Smooth muscle cell (in vitro differentiated cells): Measurements from ENCODE around the gene RARB. TPM values are rescaled to one million over a fixed set of nuclear protein-coding genes. Genes with fewer than 3 reads are reported as not detected.
A peak's percentile ranks its signal among the peaks of the same experiment; 100 is the strongest.

Experiments
- DNase-seq: peaks from one replicate; lab custom pipeline; 2025; ENCODE audit not compliant: unreplicated experiment; lab: John Stamatoyannopoulos, UW
- H2AFZ ChIP-seq: fragments of 200-600 bp; sonication (generic); 2 replicates; pipeline ENCODE4 v1.6.0; 2016; ENCODE audit warnings: antibody characterized with exemption, low read depth, mild to moderate bottlenecking
- H3F3A ChIP-seq: fragments of 200-600 bp; sonication (generic); 2 replicates; pipeline ENCODE4 v1.6.0; 2017; ENCODE audit warnings: antibody characterized with exemption, low read depth
- H3K27ac ChIP-seq: fragments of 200-600 bp; sonication (generic); 2 replicates; pipeline ENCODE4 v1.5.1; 2016; ENCODE audit warnings: low read depth, mild to moderate bottlenecking
- H3K27me3 ChIP-seq: fragments of 200-600 bp; sonication (generic); 2 replicates; pipeline ENCODE4 v1.6.1; 2016; ENCODE audit warnings: low read depth, mild to moderate bottlenecking
- H3K36me3 ChIP-seq: fragments of 200-600 bp; sonication (generic); 2 replicates; pipeline ENCODE4 v1.5.1; 2016; ENCODE audit warnings: low read depth
- H3K4me1 ChIP-seq: fragments of 200-600 bp; sonication (generic); 2 replicates; pipeline ENCODE4 v1.5.1; 2016; ENCODE audit warnings: low read depth
- H3K4me2 ChIP-seq: fragments of 200-600 bp; sonication (generic); 2 replicates; pipeline ENCODE4 v1.6.0; 2016; ENCODE audit warnings: mild to moderate bottlenecking
- H3K4me3 ChIP-seq: fragments of 200-600 bp; sonication (generic); 2 replicates; pipeline ENCODE4 v1.5.1; 2016; ENCODE audit warnings: mild to moderate bottlenecking
- H3K79me2 ChIP-seq: fragments of 200-600 bp; sonication (generic); 2 replicates; pipeline ENCODE4 v1.6.0; 2016; ENCODE audit warnings: low read depth, mild to moderate bottlenecking
- H3K9ac ChIP-seq: fragments of 200-600 bp; sonication (generic); 2 replicates; pipeline ENCODE4 v1.6.0; 2016; ENCODE audit warnings: low read depth
- H3K9me3 ChIP-seq: fragments of 200-600 bp; sonication (generic); replicated peaks from 2 replicates; pipeline ENCODE4 v1.5.1; 2016; ENCODE audit warnings: low read depth
- H4K20me1 ChIP-seq: fragments of 200-600 bp; sonication (generic); 2 replicates; pipeline ENCODE4 v1.6.0; 2016; ENCODE audit warnings: low read depth
- WGBS: methylation state at CpG from one replicate; pipeline ENCODE4 v1.1.7; 2016; ENCODE audit warnings: low lambda C conversion rate; 5-methylcytosine and 5-hydroxymethylcytosine counted together
- polyA plus RNA-seq: library from polyadenylated mRNA; unstranded; fragments of >200 nt; fragmentation: Nextera tagmentation; extraction: Ambion mirVana; gene quantifications from 2 replicates; pipeline ENCODE4 v1.2.1, GENCODE V29; 2016
- total RNA-seq: library from RNA; depleted of rRNA; stranded (reverse); fragments of >200 nt; gene quantifications from 2 replicates; pipeline ENCODE4 v1.2.3, GENCODE V29; 2014
- TF ChIP-seq, protein P1 (sequence below): fragments of 200-600 bp; sonication (generic); IDR thresholded peaks from 2 replicates; pipeline ENCODE4 v1.5.1; 2017; ENCODE audit warnings: borderline replicate concordance, mild to moderate bottlenecking, antibody characterized with exemption; ENCODE audit not compliant: insufficient read depth, poor library complexity, severe bottlenecking

Gene RARB
- total and polyA plus RNA-seq, 2 experiments from 2014 or later = 88.1 to 106 TPM

DNA sequence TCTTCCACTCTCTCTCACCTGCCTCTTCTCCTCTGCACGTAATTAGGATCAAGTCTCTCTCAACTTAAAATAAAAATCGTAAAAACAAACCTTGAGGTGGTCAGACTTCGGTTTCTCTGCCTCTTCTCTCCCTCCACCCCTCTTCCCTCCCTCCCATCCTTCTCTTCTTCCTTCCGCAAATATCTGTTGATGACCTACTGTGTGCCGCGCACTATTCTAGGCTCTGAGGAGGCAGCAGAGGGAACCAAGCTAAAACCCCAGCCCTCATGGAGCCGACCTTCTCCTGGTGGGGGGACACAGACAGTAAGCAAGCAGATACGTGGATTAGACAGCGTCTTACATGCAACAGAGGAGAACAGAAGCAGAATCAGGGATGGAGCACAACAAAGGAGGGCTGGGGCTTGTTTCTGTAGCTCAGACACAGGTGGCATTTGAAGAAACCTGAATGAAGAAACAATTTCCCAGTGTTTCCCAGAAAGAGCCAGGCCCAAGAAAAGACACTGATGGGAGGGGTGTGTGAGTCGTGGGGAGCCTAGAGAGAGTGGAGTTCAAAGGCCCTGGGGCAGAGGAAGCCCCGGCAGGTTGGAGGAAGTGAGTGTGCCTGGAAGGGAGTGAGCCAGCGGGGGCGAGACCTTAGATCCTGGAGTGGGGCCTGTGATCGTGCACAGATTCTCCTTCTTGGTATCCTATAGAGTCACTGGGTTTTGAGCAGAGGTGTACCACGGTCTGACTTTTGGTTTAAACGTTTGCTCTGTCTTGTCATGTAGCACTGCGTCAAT is 156.1 kb downstream of the RARB start:
- Histone ChIP-seq H3K27me3 (no peaks in the 10 kb centered on the region), H3K79me2 (peaks cover 11% of the 10 kb centered on the region), H3K27ac (peak overlapping the region; percentile 99), H3K9ac (no peak overlapping the region), H3K4me3 (no peak overlapping the region), H3K36me3 (no peaks in the 10 kb centered on the region), H3K4me2 (no peak overlapping the region), H4K20me1 (no peaks in the 10 kb centered on the region), H3F3A (peaks cover 38% of the 10 kb centered on the region), H3K4me1 (peaks cover 8% of the 10 kb centered on the region), H3K9me3 (no peaks in the 10 kb centered on the region), H2AFZ (no peak overlapping the region)
- TF ChIP-seq, protein P1, sequence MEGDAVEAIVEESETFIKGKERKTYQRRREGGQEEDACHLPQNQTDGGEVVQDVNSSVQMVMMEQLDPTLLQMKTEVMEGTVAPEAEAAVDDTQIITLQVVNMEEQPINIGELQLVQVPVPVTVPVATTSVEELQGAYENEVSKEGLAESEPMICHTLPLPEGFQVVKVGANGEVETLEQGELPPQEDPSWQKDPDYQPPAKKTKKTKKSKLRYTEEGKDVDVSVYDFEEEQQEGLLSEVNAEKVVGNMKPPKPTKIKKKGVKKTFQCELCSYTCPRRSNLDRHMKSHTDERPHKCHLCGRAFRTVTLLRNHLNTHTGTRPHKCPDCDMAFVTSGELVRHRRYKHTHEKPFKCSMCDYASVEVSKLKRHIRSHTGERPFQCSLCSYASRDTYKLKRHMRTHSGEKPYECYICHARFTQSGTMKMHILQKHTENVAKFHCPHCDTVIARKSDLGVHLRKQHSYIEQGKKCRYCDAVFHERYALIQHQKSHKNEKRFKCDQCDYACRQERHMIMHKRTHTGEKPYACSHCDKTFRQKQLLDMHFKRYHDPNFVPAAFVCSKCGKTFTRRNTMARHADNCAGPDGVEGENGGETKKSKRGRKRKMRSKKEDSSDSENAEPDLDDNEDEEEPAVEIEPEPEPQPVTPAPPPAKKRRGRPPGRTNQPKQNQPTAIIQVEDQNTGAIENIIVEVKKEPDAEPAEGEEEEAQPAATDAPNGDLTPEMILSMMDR = no peak
- 91% methylated on average over 17 of the region's 17 CpGs for WGBS
- DNase-seq = no peak

DNA sequence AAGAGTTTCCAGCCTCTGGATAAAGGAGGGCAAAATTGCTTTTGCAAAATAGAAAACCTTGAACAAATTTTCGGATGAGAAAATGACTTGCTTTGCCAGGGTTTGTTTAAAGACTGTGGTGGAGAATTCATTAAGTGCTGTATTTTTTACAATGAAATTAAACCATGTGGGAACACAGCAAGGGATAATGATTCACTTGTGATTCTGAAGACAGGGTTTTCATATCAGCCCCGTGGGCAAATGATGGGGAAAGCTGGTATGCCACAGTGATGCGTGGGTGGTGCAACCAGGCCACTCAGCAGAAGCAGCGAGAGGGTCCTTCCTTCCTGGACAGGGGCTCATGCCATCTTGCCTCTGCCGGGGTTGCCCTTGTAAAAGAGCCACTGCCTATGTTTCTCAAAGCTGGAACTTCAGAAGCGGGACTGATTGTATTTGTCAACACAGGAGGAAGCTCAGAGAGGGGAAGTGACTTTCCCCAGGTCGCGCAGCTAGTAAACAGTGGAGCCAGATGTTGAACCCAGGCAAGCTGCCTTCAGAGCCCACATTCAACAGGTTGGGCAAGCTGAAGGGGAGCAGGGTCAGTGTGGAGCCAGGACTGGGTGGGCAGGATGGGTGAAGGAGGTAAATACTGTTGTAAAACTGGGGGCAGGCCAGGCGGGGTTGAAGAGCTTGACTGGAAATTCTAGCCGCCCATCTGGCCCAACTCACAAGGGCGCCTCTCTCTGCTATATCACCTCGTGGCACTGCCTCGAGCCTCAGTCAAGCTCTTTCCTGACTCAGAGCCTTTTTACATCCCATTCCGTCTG is 157.5 kb downstream of the RARB start:
- DNase-seq = no peak
- TF ChIP-seq, protein P1 = no peak
- Histone ChIP-seq H3K9ac (no peak overlapping the region), H3K4me3 (no peak overlapping the region), H3K27ac (peak overlapping the region; percentile 58), H3K27me3 (no peaks in the 10 kb centered on the region), H3K79me2 (peaks cover 6% of the 10 kb centered on the region), H3K4me2 (peak overlapping the region; percentile 62), H4K20me1 (no peaks in the 10 kb centered on the region), H3K4me1 (peaks cover 8% of the 10 kb centered on the region), H3K9me3 (no peaks in the 10 kb centered on the region), H3K36me3 (no peaks in the 10 kb centered on the region), H3F3A (peaks cover 43% of the 10 kb centered on the region), H2AFZ (no peak overlapping the region)
- WGBS = 77% methylated on average over 14 of the region's 14 CpGs

DNA sequence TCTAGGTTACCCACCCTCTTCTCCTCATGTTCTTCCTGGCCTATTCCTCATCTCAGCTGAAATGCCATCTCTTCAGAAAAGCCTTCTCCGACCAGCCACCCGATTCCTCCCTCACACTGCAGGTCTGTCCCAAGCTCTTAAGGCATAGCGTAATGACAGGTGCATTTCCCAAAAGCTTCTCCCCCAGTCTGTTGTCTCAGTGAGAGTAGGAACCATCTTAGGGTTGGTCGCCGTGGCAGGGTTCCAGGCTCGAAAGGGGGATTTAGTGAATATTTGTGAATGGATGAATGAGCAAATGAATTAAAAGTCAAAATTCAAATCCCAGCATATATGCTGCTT is 158.1 kb downstream of the RARB start:
- no peak overlapping the region for H2AFZ ChIP-seq
- H3K4me3 ChIP-seq = no peak overlapping the region
- over 99% methylated on average over 6 of the region's 6 CpGs for WGBS
- H3K9me3 ChIP-seq = no peaks in the 10 kb centered on the region
- H3K27ac ChIP-seq = peak overlapping the region; percentile 14
- no peak overlapping the region for H3K4me2 ChIP-seq
- H3K9ac ChIP-seq = no peak overlapping the region
- no peak for DNase-seq
- H3K27me3 ChIP-seq = no peaks in the 10 kb centered on the region
- no peaks in the 10 kb centered on the region for H3K36me3 ChIP-seq
- TF ChIP-seq, protein P1 = no peak
- H3K79me2 ChIP-seq = peaks cover 6% of the 10 kb centered on the region
- H3K4me1 ChIP-seq = peaks cover 8% of the 10 kb centered on the region
- H4K20me1 ChIP-seq = no peaks in the 10 kb centered on the region
- H3F3A ChIP-seq = peaks cover 37% of the 10 kb centered on the region
